Peyer's patch (tissue), 4 donors: ENCODE results near the gene AKAP4.

Experiments used
- CTCF ChIP-seq, 6 experiments: fragments of 450-650 bp in 4 of 6; fragments of 200-600 bp in 2 of 6; sonication (generic) in 1 of 6; IDR thresholded peaks; one replicate each; pipeline ENCODE4 v1.5.1; 2017 to 2019; ENCODE audit warnings: antibody characterized with exemption in 6 of 6, mild to moderate bottlenecking in 3 of 6, moderate library complexity in 1 of 6
- POLR2A ChIP-seq, 2 donors: fragments of 450-650 bp; IDR thresholded peaks; one replicate each; pipeline ENCODE4 v1.5.1; 2017; ENCODE audit warnings: antibody characterized with exemption in 2 of 2, mild to moderate bottlenecking in 2 of 2, moderate library complexity in 2 of 2

- TF ChIP-seq CTCF (IDR thresholded peaks at IDR 0.05) (no peak), POLR2A (IDR thresholded peaks at IDR 0.05) (no peak)
Observed at GRCh38 chrX:50147972-50148371, 52.8 kb downstream of the AKAP4 start.
